DMS114 treated with DMSO at 0.1 percent for 48 hours (cell line): ENCODE measurements around the gene TMPRSS13.

ENCODE experiments used
- DNase-seq: peaks from one replicate; lab custom pipeline; 2025; ENCODE audit not compliant: unreplicated experiment; lab: John Stamatoyannopoulos, UW

The TMPRSS13 gene

GRCh38 chr11:117857734-117858414 lies 71.3 kb downstream of the TMPRSS13 start:
- DNase-seq, result no peak

DNA sequence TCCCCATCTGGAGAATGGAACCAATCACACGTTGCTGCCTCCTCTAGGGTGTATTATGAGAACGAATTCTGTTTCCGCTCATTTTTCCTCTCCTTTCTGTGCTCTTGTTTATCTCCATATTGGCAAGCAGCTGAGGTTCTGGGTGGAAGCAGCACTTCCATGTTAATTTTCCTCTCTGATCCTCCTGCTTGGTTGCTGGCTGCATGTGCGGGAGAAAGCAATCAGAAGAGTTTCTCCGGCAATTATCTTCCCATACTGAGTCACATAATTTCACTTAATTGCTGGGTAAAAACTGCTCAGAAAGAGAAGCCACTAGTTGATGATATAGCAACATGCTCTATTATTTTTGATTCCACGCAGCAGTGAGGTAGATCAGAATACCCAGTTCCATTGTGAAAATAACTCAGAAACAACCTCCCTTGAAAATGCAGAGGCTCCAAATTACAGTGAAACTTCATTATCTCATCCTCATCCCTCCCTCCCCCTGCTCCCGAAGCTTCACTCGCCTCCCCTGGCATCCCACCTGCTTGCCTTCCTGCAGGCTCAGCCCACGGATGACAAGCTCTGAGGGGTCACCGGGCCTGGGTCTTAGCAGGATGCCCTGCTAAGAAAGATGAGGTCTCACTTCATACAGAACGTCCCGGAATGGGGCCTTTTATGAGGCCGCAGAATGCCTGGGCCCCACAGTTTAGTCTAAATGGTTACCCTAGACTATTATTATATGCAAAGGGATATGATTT lies 73.1 kb downstream of the TMPRSS13 start:
- no peak for DNase-seq

DNA sequence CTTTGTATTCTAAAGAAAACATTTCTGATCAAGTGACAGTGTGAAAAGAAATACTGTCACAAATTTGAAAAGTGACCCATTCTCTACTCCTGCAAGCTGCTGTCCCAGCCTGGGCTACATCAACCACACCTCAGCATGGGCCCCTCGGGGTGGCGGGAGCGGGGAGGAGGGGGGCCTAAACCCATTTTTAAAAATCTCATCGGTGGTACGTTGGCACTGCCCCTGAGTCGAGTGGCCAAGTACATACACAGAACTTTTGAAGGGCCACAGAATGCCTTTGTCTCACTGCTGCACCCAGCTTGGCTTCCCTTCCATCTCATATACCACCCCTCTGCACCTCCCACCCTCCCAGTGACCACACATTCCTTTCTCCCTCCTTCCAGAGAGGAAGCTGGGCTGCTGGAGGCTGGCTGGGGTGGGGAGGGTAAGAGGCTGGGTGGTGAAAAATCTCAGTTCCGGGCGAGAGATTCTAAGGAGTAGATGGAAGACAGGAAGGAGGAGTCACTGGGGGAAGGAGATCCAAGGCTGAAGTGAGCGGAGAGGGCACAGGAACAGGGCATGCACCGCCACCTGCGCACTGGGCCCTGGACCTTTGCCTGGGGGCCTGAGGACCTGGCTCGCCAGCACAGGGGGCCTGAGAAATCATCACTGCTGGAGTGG lies 73.9 kb downstream of the TMPRSS13 start:
- DNase-seq, result no peak

- DNase-seq, result no peak
Measured at GRCh38 chr11:117852309-117852708, 76.9 kb downstream of the TMPRSS13 start.

DNA sequence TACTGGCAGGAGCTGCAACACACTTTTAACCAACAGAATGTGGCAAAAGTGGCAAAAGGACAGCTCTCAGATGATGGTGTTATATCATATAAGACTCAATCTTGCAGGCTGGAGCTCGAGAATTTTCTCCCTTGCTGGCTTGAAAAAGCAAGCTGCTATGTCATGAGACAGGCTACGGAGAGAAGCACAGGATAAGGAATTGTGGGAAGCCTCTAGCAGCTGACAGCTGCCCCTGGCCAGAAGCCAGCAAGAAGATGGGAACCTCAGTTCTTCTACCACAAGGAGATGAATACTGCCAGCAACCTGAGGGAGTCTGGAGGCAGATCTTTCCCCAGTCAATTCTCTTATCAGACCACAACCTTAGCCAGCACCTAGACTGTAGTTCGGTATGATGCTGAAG lies 77.3 kb downstream of the TMPRSS13 start:
- no peak for DNase-seq

DNA sequence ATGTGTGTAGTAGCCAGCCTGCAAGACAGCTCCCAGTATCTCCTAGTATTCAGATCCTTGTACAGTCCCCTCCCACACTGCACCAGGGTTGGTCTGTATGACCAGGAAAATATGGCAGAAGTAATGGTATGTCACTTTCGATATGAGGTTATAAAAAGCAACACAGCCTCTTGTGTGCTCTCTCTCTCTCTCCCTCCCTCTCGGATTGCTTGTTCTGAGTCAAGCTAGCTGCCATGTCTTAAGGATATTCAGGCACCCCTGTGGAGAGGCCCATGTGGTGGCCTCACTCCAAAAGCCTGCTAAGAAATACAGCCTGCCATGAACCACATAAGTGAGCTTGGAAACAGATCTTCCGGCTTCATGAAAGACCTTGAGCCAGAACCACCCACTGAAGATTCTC lies 78.1 kb downstream of the TMPRSS13 start:
- no peak for DNase-seq
